ENCODE data around the gene HRH2.

Gene HRH2

DNA sequence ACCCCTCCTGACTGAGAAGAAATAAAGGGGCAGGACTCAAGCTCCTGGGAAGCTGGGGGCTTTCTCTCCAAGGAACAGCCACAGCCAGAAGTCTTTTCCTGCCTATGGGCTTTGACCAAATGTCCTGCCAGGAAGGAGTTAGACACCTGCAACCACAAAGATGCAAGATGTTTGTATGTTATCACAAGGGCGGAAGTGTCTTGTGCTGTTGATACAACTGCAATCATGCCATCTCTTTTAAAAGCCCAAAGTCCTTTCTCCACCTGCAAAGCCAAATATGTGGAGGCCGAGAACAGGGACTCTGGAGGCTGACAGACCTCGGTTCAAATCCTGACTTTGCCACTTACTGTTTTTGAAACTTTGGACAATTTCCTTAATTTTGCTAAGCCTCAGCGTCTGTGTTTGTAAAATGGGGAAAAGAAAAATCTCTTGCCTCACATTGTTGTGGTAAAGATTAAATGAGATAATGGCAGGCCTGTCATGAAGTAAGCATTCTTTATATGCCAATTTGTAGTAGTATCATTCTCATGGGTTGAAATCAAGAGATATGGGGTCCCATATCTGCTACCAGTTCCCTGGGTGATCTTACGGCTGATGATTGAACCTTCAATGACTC is 17.0 kb downstream of the HRH2 start:
- no peak for DNase-seq (ENCODE audit: low read depth in 1 of 2, low spot score in 1 of 2)

DNA sequence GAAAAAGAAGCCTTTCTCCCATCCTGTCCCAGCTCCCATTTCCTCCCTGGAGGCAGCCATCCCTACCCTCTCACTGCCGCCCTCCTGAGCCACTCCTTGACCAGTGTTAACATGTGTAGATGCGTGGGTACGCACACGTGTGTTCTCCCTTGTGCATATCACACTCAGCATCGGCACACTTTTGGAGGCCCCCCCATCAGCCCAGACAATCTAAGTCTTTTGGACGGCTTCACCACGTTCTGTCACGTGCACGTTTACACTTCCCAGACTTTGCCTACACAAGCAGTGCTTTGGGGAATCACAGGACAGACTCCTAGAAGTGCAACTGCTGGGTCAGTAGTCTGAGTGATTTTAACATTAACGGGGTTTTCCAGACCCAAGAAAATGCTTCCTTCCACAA is 18.0 kb downstream of the HRH2 start:
- DNase-seq (ENCODE audit: low read depth in 1 of 2, low spot score in 1 of 2), result no peak

- no peak for DNase-seq (ENCODE audit: low read depth in 1 of 2, low spot score in 1 of 2)
Measured at GRCh38 chr5:175677571-175677970, 19.7 kb downstream of the HRH2 start.

GRCh38 chr5:175678074-175678473 is 20.2 kb downstream of the HRH2 start:
- no peak for DNase-seq (ENCODE audit: low read depth in 1 of 2, low spot score in 1 of 2)

DNA sequence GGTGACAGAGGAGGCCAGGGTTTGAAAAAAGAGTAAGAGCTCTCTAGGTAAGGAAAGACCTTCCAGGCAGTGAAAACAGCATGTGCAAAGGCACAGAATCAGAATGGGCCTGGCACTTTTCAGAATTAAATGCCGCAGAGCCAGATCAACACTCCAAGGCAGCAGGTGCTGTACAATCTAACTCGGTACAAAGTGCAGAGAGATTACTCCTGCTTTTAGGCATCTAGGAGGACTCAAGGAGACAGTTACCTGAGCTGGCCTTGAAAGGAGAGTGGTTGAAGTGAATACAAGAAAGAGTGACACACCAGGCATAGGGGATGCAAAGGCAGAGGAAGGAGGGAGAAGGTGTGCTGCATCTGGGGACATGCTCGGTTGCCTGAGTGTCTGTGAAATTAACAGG is 21.5 kb downstream of the HRH2 start:
- DNase-seq (ENCODE audit: low read depth in 1 of 2, low spot score in 1 of 2), result no peak

DNA sequence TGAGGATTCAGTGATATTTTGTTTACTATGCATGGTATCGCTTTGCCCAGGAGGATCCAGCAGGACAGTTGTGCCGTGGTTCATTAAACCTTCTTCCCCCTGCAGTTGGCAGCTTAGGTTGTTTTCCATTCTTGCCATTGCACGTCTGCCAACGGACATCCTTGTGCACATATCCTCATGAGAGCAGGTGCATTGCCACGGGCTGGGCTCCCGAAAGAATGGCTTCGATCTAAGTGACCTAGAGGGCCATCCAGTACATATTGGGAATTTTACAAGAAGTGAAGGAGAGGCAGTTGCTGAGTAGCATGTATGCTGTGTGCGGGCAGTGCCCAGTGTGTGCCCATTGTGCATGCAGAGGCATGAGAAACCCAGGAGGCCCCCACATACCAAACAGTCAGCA is 22.1 kb downstream of the HRH2 start:
- DNase-seq (ENCODE audit: low read depth in 1 of 2, low spot score in 1 of 2), result no peak

DNA sequence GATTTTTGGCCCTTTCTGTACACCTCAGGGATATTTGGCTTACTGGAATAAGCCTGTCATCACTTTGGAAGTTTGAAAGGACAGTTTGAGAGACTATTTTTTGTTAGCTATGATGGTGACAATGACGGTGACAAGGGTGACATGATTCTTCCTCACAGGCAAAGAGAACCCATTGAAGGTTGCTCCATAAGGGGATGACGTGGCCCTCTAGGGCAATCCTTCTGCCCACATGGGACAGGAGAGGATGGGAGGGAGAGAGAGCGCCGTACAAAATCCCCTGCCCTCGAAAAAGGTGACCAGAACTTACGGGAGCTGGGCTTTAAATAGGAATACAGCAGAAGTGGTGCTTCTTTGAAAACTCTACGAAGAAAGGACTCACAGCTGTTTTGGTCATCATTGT is 22.6 kb downstream of the HRH2 start:
- no peak for DNase-seq (ENCODE audit: low read depth in 1 of 2, low spot score in 1 of 2)

DNA sequence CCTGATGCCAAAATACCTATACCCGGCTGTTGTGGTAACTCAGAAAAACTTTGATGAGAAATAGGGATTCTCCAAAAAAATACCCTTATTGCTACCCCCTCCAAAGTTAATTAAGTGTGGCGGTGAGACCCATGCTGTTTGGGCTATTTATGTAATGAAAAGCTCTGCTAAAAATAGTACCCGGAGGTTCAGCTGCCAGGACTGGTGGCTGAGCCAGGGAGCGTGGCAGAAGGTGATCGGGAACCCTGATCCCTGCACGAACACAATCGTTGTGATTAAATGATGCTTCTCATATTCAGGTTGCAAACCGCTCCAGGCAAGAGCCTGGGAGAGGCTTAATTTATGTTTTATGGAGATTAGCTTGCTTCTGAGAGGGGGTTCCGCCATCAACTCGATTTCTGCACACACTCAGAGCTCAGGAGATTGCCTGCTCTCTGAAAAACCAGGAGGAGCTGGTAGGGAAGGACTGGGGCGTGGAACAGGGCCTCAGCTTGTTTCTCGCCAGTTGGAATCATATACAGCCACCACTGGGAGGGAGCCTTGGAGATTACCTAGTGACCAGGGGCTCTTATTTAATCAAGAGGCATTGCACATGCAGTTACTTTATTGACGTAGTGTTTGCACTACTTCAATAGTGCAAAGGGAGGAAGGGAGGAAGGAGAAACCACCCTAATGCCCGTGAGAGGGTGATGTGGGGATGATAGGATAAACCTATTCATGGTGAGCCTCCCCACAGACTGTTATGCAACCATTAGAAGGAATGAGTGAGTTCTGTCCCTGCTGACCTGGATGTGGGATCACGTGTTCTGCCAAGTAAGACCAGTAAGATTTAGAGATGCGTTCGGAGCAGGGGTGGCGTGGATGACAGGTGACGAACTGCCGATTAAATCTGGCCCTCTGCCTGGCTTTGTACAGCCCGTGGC is 23.4 kb downstream of the HRH2 start:
- DNase-seq (ENCODE audit: low read depth in 1 of 2, low spot score in 1 of 2), result no peak

DNA sequence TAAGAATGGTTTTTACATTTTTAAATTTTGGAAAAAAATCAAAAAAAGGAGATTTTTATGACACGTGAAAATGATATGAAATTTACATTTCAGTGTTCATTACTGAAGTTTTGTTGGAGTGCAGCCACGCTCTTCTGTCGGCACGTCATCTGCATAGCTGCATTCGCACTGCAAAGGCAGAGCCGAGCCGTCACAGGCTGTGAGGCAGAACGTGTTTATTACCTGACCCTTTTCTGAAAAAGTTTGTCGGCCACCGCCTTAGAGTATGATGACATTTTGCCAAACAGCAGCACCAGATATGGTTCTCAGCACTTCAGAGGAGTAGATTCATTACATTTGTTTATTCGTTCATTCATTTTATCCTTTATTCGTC is 24.1 kb downstream of the HRH2 start:
- no peak for DNase-seq (ENCODE audit: low read depth in 1 of 2, low spot score in 1 of 2)

GRCh38 chr5:175682664-175683063 is 24.8 kb downstream of the HRH2 start:
- DNase-seq (ENCODE audit: low read depth in 1 of 2, low spot score in 1 of 2), result no peak

DNA sequence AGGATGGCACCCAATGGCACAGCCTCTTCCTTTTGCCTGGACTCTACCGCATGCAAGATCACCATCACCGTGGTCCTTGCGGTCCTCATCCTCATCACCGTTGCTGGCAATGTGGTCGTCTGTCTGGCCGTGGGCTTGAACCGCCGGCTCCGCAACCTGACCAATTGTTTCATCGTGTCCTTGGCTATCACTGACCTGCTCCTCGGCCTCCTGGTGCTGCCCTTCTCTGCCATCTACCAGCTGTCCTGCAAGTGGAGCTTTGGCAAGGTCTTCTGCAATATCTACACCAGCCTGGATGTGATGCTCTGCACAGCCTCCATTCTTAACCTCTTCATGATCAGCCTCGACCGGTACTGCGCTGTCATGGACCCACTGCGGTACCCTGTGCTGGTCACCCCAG is 25.4 kb downstream of the HRH2 start:
- DNase-seq (ENCODE audit: low read depth in 1 of 2, low spot score in 1 of 2), result no peak

GRCh38 chr5:175683921-175684320 is 26.1 kb downstream of the HRH2 start:
- no peak for DNase-seq (ENCODE audit: low read depth in 1 of 2, low spot score in 1 of 2)

GRCh38 chr5:175684931-175685330 is 27.1 kb downstream of the HRH2 start:
- DNase-seq (ENCODE audit: low read depth in 1 of 2, low spot score in 1 of 2), result no peak

DNA sequence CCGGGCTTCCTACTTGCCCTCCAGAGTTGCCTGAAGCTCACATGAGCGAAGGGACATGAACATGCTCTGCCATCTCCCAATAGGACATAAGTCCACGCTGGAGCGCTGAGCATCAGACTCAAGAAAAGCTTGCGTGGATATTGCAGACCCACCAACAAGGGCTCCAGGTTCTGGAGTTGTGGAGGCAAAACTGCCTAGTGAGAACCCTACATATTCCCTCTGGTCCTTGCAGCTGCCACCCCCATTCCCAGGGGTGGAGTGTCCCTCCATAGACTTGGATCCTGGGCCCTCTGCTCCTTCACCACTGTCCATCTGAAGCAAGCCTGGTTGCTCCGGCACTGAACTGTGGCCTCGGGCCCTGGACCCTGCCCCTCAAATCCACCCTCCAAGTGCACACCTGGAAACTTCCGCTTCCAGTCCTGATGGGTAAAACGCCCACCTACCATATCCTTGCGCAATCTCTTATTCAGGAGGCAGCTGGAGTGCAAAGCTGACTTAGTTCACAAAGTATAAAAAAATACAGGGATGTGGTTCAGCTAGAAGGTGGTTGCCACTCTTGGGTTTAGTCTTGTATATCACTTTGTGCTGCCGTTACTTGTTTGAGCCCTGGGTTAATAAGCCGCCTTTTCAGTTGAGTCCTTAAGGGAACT is 28.0 kb downstream of the HRH2 start:
- DNase-seq (ENCODE audit: low read depth in 1 of 2, low spot score in 1 of 2), result no peak

- DNase-seq (ENCODE audit: low read depth in 1 of 2, low spot score in 1 of 2), result no peak
Measured at GRCh38 chr5:175686396-175686795, 28.5 kb downstream of the HRH2 start.

DNA sequence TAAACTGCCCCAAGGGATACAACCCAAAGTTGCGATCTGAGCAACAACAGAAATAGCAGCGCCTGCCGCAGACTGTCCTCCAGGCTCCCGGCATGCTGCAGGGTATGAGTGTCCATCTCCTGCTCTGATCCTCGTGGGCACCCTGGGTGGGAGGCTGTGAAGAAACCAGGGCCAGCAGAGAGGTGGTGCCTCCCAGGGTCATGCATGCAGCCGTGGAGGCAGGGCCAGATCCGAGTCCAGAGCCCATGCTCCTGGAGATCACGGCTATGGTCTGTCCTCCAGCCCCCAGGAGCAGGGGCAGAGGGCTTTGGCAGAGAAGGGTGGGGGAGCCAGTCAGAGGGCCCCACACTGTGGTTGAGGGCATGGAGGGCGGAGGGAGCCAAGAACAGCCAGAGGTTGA is 29.0 kb downstream of the HRH2 start:
- DNase-seq (ENCODE audit: low read depth in 1 of 2, low spot score in 1 of 2), result no peak

GRCh38 chr5:175687231-175687701 is 29.4 kb downstream of the HRH2 start:
- no peak for DNase-seq (ENCODE audit: low read depth in 1 of 2, low spot score in 1 of 2)

DNA sequence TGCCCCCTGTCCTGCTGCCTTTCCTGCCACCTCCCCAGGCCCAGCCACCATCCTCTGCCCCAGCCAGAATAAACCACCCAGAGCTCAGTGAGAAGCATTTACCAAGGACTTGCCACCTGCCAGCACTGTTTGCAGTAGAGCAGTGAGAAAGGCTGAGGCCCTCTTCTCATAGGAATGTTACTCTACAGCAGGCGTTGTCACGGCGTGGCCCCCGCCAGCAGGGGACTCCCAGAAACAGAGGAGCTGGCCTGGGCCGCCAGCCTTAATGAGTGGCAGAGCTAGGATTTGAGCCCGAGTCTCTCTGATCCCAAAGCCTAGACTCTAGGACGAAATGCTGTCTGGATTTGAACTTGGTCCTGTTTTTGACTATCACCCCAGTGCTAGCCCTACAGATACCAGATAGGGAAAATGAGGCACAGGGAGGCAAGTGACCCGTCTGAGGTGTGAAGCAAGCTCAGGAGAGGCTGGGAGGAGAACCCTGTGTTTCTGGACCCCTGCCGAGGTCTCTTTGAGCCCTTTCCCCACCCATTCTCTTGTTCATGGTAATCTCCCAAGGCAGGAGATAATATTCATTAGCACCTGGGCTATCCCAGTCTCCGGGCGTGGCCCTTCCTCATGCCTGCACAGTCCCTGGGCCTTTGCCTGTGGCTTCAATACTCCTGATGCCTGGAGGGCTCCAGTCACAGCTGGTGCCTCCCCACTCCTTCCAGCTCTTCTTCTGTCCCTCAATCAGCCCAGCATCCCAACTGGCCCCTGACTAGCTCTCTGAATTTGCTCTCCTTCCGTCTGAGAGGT is 30.7 kb downstream of the HRH2 start:
- DNase-seq (ENCODE audit: low read depth in 1 of 2, low spot score in 1 of 2), result no peak

- DNase-seq (ENCODE audit: low read depth in 1 of 2, low spot score in 1 of 2), result no peak
Measured at GRCh38 chr5:175689147-175689991, 31.5 kb downstream of the HRH2 start.

DNA sequence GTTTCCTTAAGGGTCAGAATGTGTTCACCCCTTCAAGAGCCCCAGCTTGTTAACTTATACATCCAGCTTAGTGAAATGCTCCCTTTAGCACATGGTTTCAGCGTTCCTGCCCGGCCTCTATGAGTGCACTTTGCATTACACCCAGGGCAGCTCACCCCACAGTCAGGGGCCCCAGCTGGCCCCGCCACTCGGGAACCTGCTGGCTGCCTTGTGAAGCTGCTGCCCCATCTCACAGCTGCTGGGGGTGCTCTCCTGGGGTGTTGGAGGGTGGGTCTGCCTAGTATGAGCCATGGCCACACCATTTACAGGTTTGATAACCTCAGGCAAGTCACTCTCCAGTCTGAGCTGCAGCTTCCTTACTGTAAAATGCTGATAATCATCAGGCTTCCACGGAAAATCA is 32.2 kb downstream of the HRH2 start:
- DNase-seq (ENCODE audit: low read depth in 1 of 2, low spot score in 1 of 2), result no peak

Measured in activated CD4-positive, alpha-beta T cell treated with anti-CD3 and anti-CD28 coated beads, Interleukin-2, amount 50 U/mL, for 24 hours (primary cell).